HFFc6 (cell line): Measurements from ENCODE around the gene HYCC1. TPM values are rescaled to one million over a fixed set of nuclear protein-coding genes. Genes with fewer than 3 reads are reported as not detected.

Experiments
- DNase-seq: peaks from one replicate; pipeline ENCODE4 v3.0.0-alpha.2; 2018
- H3K27ac Mint-ChIP-seq: 2 replicates; pipeline ENCODE4 v1.8.0; 2020; ENCODE audit warnings: mild to moderate bottlenecking, mixed read lengths
- H3K27me3 Mint-ChIP-seq: 2 replicates; pipeline ENCODE4 v1.8.0; 2021; ENCODE audit warnings: mild to moderate bottlenecking, moderate library complexity, mixed read lengths; ENCODE audit not compliant: insufficient read depth
- H3K36me3 Mint-ChIP-seq: 2 replicates; pipeline ENCODE4 v1.8.0; 2021; ENCODE audit warnings: low read depth, mixed read lengths
- H3K4me1 Mint-ChIP-seq: 2 replicates; pipeline ENCODE4 v1.8.0; 2020; ENCODE audit warnings: low read depth, mixed read lengths
- H3K4me3 Mint-ChIP-seq: 2 replicates; pipeline ENCODE4 v1.8.0; 2020; ENCODE audit warnings: mild to moderate bottlenecking, moderate library complexity, mixed read lengths
- H3K9me3 Mint-ChIP-seq: 2 replicates; pipeline ENCODE4 v1.8.0; 2020; ENCODE audit warnings: mild to moderate bottlenecking, mixed read lengths
- CTCF ChIP-seq: fragments of 200-600 bp; sonication (generic); IDR thresholded peaks from 2 replicates; pipeline ENCODE4 v1.5.0; 2021; ENCODE audit warnings: antibody characterized with exemption, mild to moderate bottlenecking
- total RNA-seq, 6 experiments: library from RNA; stranded (reverse); fragmentation: NEBNext Ultra II Directional; extraction: Animal tissue kit (Norgen Biotek cat#: 25700); gene quantifications; 2 replicates in 1 of 6; 3 replicates in 5 of 6; pipeline ENCODE4 v1.2.3, GENCODE V29; 2021

Gene HYCC1
- total RNA-seq, 6 experiments from 2014 or later: 88.5 to 104 (median 95.0) TPM

- Mint-ChIP-seq H3K4me3 (0 out of 2 replicates have a peak overlapping the region, but pooled peaks have one; percentile 11), H3K27ac (peak overlapping the region; percentile 44; the same call in 1 of the 2 replicates), H3K9me3 (no peaks in the 10 kb centered on the region), H3K36me3 (no peaks in the 10 kb centered on the region), H3K27me3 (no peaks in the 10 kb centered on the region; the same call in 1 of the 2 replicates), H3K4me1 (peaks cover 46% of the 10 kb centered on the region)
- no peak for DNase-seq
- TF ChIP-seq CTCF: no peak
Measured at GRCh38 chr7:23014681-23015080, 751 bp upstream of the HYCC1 start.

GRCh38 chr7:23012908-23013714, 819 bp downstream of the HYCC1 start:
- no peaks in the 10 kb centered on the region; the same call in 1 of the 2 replicates for H3K27me3 Mint-ChIP-seq
- no peak overlapping the region for H3K27ac Mint-ChIP-seq
- no peak for TF ChIP-seq CTCF
- 0 out of 2 replicates have a peak overlapping the region, but pooled peaks have one; percentile 96 for H3K4me3 Mint-ChIP-seq
- H3K9me3 Mint-ChIP-seq: no peaks in the 10 kb centered on the region
- H3K4me1 Mint-ChIP-seq: peaks cover 31% of the 10 kb centered on the region
- no peaks in the 10 kb centered on the region for H3K36me3 Mint-ChIP-seq
- no peak for DNase-seq

GRCh38 chr7:23012186-23012585, 1.7 kb downstream of the HYCC1 start:
- H3K4me3 Mint-ChIP-seq: no peak overlapping the region
- no peaks in the 10 kb centered on the region; the same call in 1 of the 2 replicates for H3K27me3 Mint-ChIP-seq
- H3K27ac Mint-ChIP-seq: no peak overlapping the region
- no peaks in the 10 kb centered on the region for H3K9me3 Mint-ChIP-seq
- TF ChIP-seq CTCF: no peak
- H3K36me3 Mint-ChIP-seq: no peaks in the 10 kb centered on the region
- H3K4me1 Mint-ChIP-seq: peaks cover 24% of the 10 kb centered on the region
- DNase-seq: no peak

GRCh38 chr7:23011222-23011924, 2.6 kb downstream of the HYCC1 start:
- DNase-seq: no peak
- no peak for TF ChIP-seq CTCF
- no peak overlapping the region for H3K27ac Mint-ChIP-seq
- H3K9me3 Mint-ChIP-seq: no peaks in the 10 kb centered on the region
- H3K4me3 Mint-ChIP-seq: no peak overlapping the region
- no peaks in the 10 kb centered on the region; the same call in 1 of the 2 replicates for H3K27me3 Mint-ChIP-seq
- H3K4me1 Mint-ChIP-seq: peaks cover 16% of the 10 kb centered on the region
- H3K36me3 Mint-ChIP-seq: no peaks in the 10 kb centered on the region

- no peak overlapping the region for H3K4me3 Mint-ChIP-seq
- DNase-seq: no peak
- no peak overlapping the region for H3K27ac Mint-ChIP-seq
- no peaks in the 10 kb centered on the region for H3K36me3 Mint-ChIP-seq
- no peaks in the 10 kb centered on the region for H3K27me3 Mint-ChIP-seq
- no peaks in the 10 kb centered on the region for H3K9me3 Mint-ChIP-seq
- TF ChIP-seq CTCF: no peak
- peaks cover 18% of the 10 kb centered on the region for H3K4me1 Mint-ChIP-seq
Measured at GRCh38 chr7:23009303-23009702, 4.6 kb downstream of the HYCC1 start.
